Progenitor cell of endocrine pancreas (in vitro differentiated cells): ENCODE data around the gene KRTAP27-1. TPM values are rescaled to one million over a fixed set of nuclear protein-coding genes. Genes with fewer than 3 reads are reported as not detected.

Experiments used
- DNase-seq: peaks from one replicate; pipeline ENCODE4 v3.0.0; 2021; ENCODE audit warnings: low spot score; ENCODE audit not compliant: unreplicated experiment
- H3K27ac Mint-ChIP-seq: 2 replicates; pipeline ENCODE4 v1.8.0; 2021; ENCODE audit warnings: mild to moderate bottlenecking, moderate library complexity, mixed read lengths
- H3K27me3 Mint-ChIP-seq: 2 replicates; pipeline ENCODE4 v1.8.0; 2021; ENCODE audit warnings: mixed read lengths
- H3K36me3 Mint-ChIP-seq: 2 replicates; pipeline ENCODE4 v1.8.0; 2022; ENCODE audit warnings: mixed read lengths; ENCODE audit not compliant: insufficient read depth
- H3K4me1 Mint-ChIP-seq: 2 replicates; pipeline ENCODE4 v1.8.0; 2021; ENCODE audit warnings: low read depth, mixed read lengths
- H3K4me3 Mint-ChIP-seq: 2 replicates; pipeline ENCODE4 v1.8.0; 2021; ENCODE audit warnings: low read depth, mild to moderate bottlenecking, moderate library complexity, mixed read lengths
- H3K9me3 Mint-ChIP-seq: 2 replicates; pipeline ENCODE4 v1.8.0; 2021; ENCODE audit warnings: low read depth, mixed read lengths
- CTCF ChIP-seq: fragments of 200-600 bp; sonication (generic); IDR thresholded peaks from one replicate; pipeline ENCODE4 v1.5.0; 2021; ENCODE audit warnings: antibody characterized with exemption, mild to moderate bottlenecking; ENCODE audit not compliant: unreplicated experiment
- total RNA-seq: library from RNA; stranded (reverse); gene quantifications from 2 replicates; pipeline ENCODE4 v1.2.1, GENCODE V29; 2021

The KRTAP27-1 gene
- total RNA-seq, 1 donor from 2014 or later: not detected

GRCh38 chr21:30351534-30351933 lies 14.0 kb upstream of the KRTAP27-1 start:
- Mint-ChIP-seq H3K9me3 (no peaks in the 10 kb centered on the region), H3K36me3 (no peaks in the 10 kb centered on the region), H3K4me3 (no peak overlapping the region), H3K27ac (no peak overlapping the region), H3K27me3 (no peaks in the 10 kb centered on the region), H3K4me1 (peaks cover 19% of the 10 kb centered on the region)
- TF ChIP-seq CTCF: no peak
- DNase-seq: no peak

GRCh38 chr21:30349572-30349971 lies 12.1 kb upstream of the KRTAP27-1 start:
- H3K27ac Mint-ChIP-seq: no peak overlapping the region
- no peak for TF ChIP-seq CTCF
- H3K4me3 Mint-ChIP-seq: no peak overlapping the region
- no peak for DNase-seq
- no peaks in the 10 kb centered on the region for H3K27me3 Mint-ChIP-seq
- peaks cover 3% of the 10 kb centered on the region for H3K36me3 Mint-ChIP-seq
- H3K9me3 Mint-ChIP-seq: peaks cover 7% of the 10 kb centered on the region
- peaks cover 17% of the 10 kb centered on the region for H3K4me1 Mint-ChIP-seq

- TF ChIP-seq CTCF: no peak
- DNase-seq: no peak
- Mint-ChIP-seq H3K9me3 (peaks cover 7% of the 10 kb centered on the region), H3K27ac (no peak within 1 kb of the TSS), H3K4me1 (peaks cover 17% of the 10 kb centered on the region), H3K4me3 (no peak within 1 kb of the TSS), H3K27me3 (no peaks in the 10 kb centered on the region), H3K36me3 (peaks cover 3% of the 10 kb centered on the region)
Observed at GRCh38 chr21:30348506-30348905, 11.0 kb upstream of the KRTAP27-1 start, which contains the start of gene KRTAP23-1. Gene KRTAP23-1 (minus strand): TSS chr21:30348606. CDS start chr21:30348606, 0 bp downstream.

GRCh38 chr21:30345014-30345413 lies 7.5 kb upstream of the KRTAP27-1 start:
- H3K27me3 Mint-ChIP-seq: no peaks in the 10 kb centered on the region
- peaks cover 7% of the 10 kb centered on the region for H3K9me3 Mint-ChIP-seq
- no peak for TF ChIP-seq CTCF
- no peak overlapping the region for H3K4me3 Mint-ChIP-seq
- no peak for DNase-seq
- peaks cover 3% of the 10 kb centered on the region for H3K36me3 Mint-ChIP-seq
- H3K4me1 Mint-ChIP-seq: peaks cover 11% of the 10 kb centered on the region
- H3K27ac Mint-ChIP-seq: no peak overlapping the region

- no peaks in the 10 kb centered on the region for H3K4me1 Mint-ChIP-seq
- no peaks in the 10 kb centered on the region for H3K27me3 Mint-ChIP-seq
- H3K9me3 Mint-ChIP-seq: peaks cover 4% of the 10 kb centered on the region
- peak; percentile 34 for DNase-seq
- H3K4me3 Mint-ChIP-seq: no peak overlapping the region
- TF ChIP-seq CTCF: peak; percentile 96
- peaks cover 3% of the 10 kb centered on the region for H3K36me3 Mint-ChIP-seq
- no peak overlapping the region for H3K27ac Mint-ChIP-seq
Observed at GRCh38 chr21:30340714-30341573, 3.5 kb upstream of the KRTAP27-1 start.
